Measurements from ENCODE around the gene NPAS3. TPM values are rescaled to one million over a fixed set of nuclear protein-coding genes. Genes with fewer than 3 reads are reported as not detected.

NPAS3 gene
- total RNA-seq, 1 experiment from 2014 or later, result 15.6 TPM

- TF ChIP-seq EZH2 (IDR thresholded peaks at IDR 0.05; ENCODE audit: borderline replicate concordance, low read depth, low read length, poor library complexity, severe bottlenecking) (no peak), CTCF (conservative IDR thresholded peaks at IDR 0.05; ENCODE audit: low read depth, low read length) (no peak)
- Histone ChIP-seq H3K27me3 (replicated peaks; ENCODE audit: insufficient read depth, low read depth, low read length, poor library complexity) (no peaks in the 10 kb centered on the region), H3K4me3 (ENCODE audit: low read depth, low read length, poor library complexity, severe bottlenecking) (no peak overlapping the region), H3K9me3 (ENCODE audit: low read depth, low read length, poor library complexity, severe bottlenecking) (no peaks in the 10 kb centered on the region), H3K27ac (ENCODE audit: low read depth, low read length, poor library complexity, severe bottlenecking) (no peak overlapping the region), H3K4me1 (ENCODE audit: insufficient read depth, low read length, poor library complexity, severe bottlenecking) (peaks cover 8% of the 10 kb centered on the region), H3K36me3 (ENCODE audit: insufficient read depth, low read length, poor library complexity, severe bottlenecking) (no peaks in the 10 kb centered on the region)
- no TSS peak for BruUV-seq (replicated peaks)
- DNase-seq (ENCODE audit: low spot score), result peak; percentile 38
- POLR2A ChIA-PET (ENCODE audit: low non-redundant PET), result no interaction called here
- intact Hi-C loops (cut with micrococcal nuclease; ENCODE audit: unreplicated experiment), result no loop called here
- CTCF ChIA-PET, result no interaction called here
These were observed 271.6 kb downstream of the NPAS3 start for GRCh38 chr14:33210311-33210710.

- no TSS peak for BruUV-seq (replicated peaks)
- no peak for DNase-seq (ENCODE audit: low spot score)
- no peak for TF ChIP-seq EZH2 (IDR thresholded peaks at IDR 0.05; ENCODE audit: borderline replicate concordance, low read depth, low read length, poor library complexity, severe bottlenecking)
- TF ChIP-seq CTCF (conservative IDR thresholded peaks at IDR 0.05; ENCODE audit: low read depth, low read length), result peak; percentile 28; the same call in 1 of the 2 replicates
- Histone ChIP-seq H3K27ac (ENCODE audit: low read depth, low read length, poor library complexity, severe bottlenecking) (no peak overlapping the region), H3K4me1 (ENCODE audit: insufficient read depth, low read length, poor library complexity, severe bottlenecking) (no peaks in the 10 kb centered on the region), H3K4me3 (ENCODE audit: low read depth, low read length, poor library complexity, severe bottlenecking) (no peak overlapping the region), H3K27me3 (replicated peaks; ENCODE audit: insufficient read depth, low read depth, low read length, poor library complexity) (no peaks in the 10 kb centered on the region), H3K36me3 (ENCODE audit: insufficient read depth, low read length, poor library complexity, severe bottlenecking) (no peaks in the 10 kb centered on the region), H3K9me3 (ENCODE audit: low read depth, low read length, poor library complexity, severe bottlenecking) (no peaks in the 10 kb centered on the region)
- ChIA-PET POLR2A (ENCODE audit: low non-redundant PET) (no interaction called here), CTCF (no interaction called here)
- intact Hi-C loops (cut with micrococcal nuclease; ENCODE audit: unreplicated experiment), result no loop called here
These were observed 279.3 kb downstream of the NPAS3 start for GRCh38 chr14:33218026-33218425.

GRCh38 chr14:33219957-33220356 is 281.3 kb downstream of the NPAS3 start:
- CTCF ChIA-PET, result no interaction called here
- TF ChIP-seq EZH2 (IDR thresholded peaks at IDR 0.05; ENCODE audit: borderline replicate concordance, low read depth, low read length, poor library complexity, severe bottlenecking), result no peak
- no peak for TF ChIP-seq CTCF (conservative IDR thresholded peaks at IDR 0.05; ENCODE audit: low read depth, low read length)
- Histone ChIP-seq H3K27ac (ENCODE audit: low read depth, low read length, poor library complexity, severe bottlenecking) (no peak overlapping the region), H3K36me3 (ENCODE audit: insufficient read depth, low read length, poor library complexity, severe bottlenecking) (no peaks in the 10 kb centered on the region), H3K4me1 (ENCODE audit: insufficient read depth, low read length, poor library complexity, severe bottlenecking) (no peaks in the 10 kb centered on the region), H3K27me3 (replicated peaks; ENCODE audit: insufficient read depth, low read depth, low read length, poor library complexity) (no peaks in the 10 kb centered on the region), H3K4me3 (ENCODE audit: low read depth, low read length, poor library complexity, severe bottlenecking) (no peak overlapping the region), H3K9me3 (ENCODE audit: low read depth, low read length, poor library complexity, severe bottlenecking) (no peaks in the 10 kb centered on the region)
- no peak for DNase-seq (ENCODE audit: low spot score)
- BruUV-seq (replicated peaks), result no TSS peak
- POLR2A ChIA-PET (ENCODE audit: low non-redundant PET), result no interaction called here
- intact Hi-C loops (cut with micrococcal nuclease; ENCODE audit: unreplicated experiment), result no loop called here
